GM12891 (cell line): ENCODE measurements around the gene MXD3.
"Not testable (repeated sequence)": the region's sequence is repeated elsewhere in the genome, so short reads cannot be mapped to it uniquely, and the experiment has no call there.

ENCODE experiments used
- POLR2A ChIP-seq: IDR thresholded peaks from 2 replicates; pipeline ENCODE4 v1.6.1; 2011; ENCODE audit warnings: low read depth, low read length, control low read depth
- POLR2AphosphoS5 ChIP-seq: IDR thresholded peaks from 2 replicates; pipeline ENCODE4 v1.6.1; 2011; ENCODE audit warnings: low read depth, low read length, control low read depth
- POU2F2 ChIP-seq: IDR thresholded peaks from 2 replicates; pipeline ENCODE4 v1.6.1; 2011; ENCODE audit warnings: low read depth, mild to moderate bottlenecking, control low read depth, low read length, moderate library complexity
- TAF1 ChIP-seq: IDR thresholded peaks from 2 replicates; pipeline ENCODE4 v1.6.1; 2011; ENCODE audit warnings: low read depth, low read length, control low read depth

- not testable (repeated sequence) for TF ChIP-seq POLR2A, TAF1, POLR2AphosphoS5, POU2F2
Measured at GRCh38 chr5:177360740-177361139, 49.0 kb upstream of the MXD3 start.
